Neural cell (in vitro differentiated cells): ENCODE measurements around the gene NRAS. TPM values are rescaled to one million over a fixed set of nuclear protein-coding genes. Genes with fewer than 3 reads are reported as not detected.

Experiments
- H2AFZ ChIP-seq: fragments of 200-600, 300-800 bp; sonication (generic), shearing (Covaris generic); 2 replicates; pipeline ENCODE4 v1.6.0; 2014; ENCODE audit warnings: low read depth, mild to moderate bottlenecking, antibody characterized with exemption, low read length, moderate library complexity
- H3F3A ChIP-seq: fragments of 200-600 bp; shearing (Covaris generic); 2 replicates; pipeline ENCODE4 v1.6.1; 2016; ENCODE audit warnings: mild to moderate bottlenecking, moderate library complexity, mixed read lengths, antibody characterized with exemption, low read length; ENCODE audit not compliant: insufficient read depth, poor library complexity, severe bottlenecking
- H3K27ac ChIP-seq: fragments of 200-600, 300-800 bp; sonication (generic), shearing (Covaris generic); 2 replicates; pipeline ENCODE4 v1.5.1; 2014; ENCODE audit warnings: mild to moderate bottlenecking, low read length, moderate library complexity
- H3K27me3 ChIP-seq: fragments of 300-800, 200-600 bp; sonication (generic), shearing (Covaris generic); 2 replicates; pipeline ENCODE4 v1.6.0; 2014; ENCODE audit warnings: mild to moderate bottlenecking, low read depth, low read length, moderate library complexity; ENCODE audit not compliant: insufficient read depth
- H3K36me3 ChIP-seq: fragments of 300-800, 200-600 bp; sonication (generic), shearing (Covaris generic); 2 replicates; pipeline ENCODE4 v1.5.1; 2014; ENCODE audit warnings: mild to moderate bottlenecking, antibody characterized with exemption, low read length, moderate library complexity; ENCODE audit not compliant: insufficient read depth
- H3K4me2 ChIP-seq: fragments of 300-800, 200-600 bp; sonication (generic), shearing (Covaris generic); 2 replicates; pipeline ENCODE4 v1.6.0; 2014; ENCODE audit warnings: mild to moderate bottlenecking, low read length
- H3K4me3 ChIP-seq: fragments of 300-800, 200-600 bp; sonication (generic), shearing (Covaris generic); 2 replicates; pipeline ENCODE4 v1.5.1; 2014; ENCODE audit warnings: mild to moderate bottlenecking, low read length, moderate library complexity
- H3K79me2 ChIP-seq: fragments of 200-600 bp; shearing (Covaris generic); replicated peaks from 2 replicates; pipeline ENCODE4 v1.6.0; 2014; ENCODE audit warnings: mild to moderate bottlenecking, low read length, moderate library complexity; ENCODE audit not compliant: insufficient read depth
- H3K9ac ChIP-seq: fragments of 300-800, 200-600 bp; sonication (generic), shearing (Covaris generic); 2 replicates; pipeline ENCODE4 v1.6.1; 2016; ENCODE audit warnings: mild to moderate bottlenecking, low read length, mixed read lengths
- H3K9me2 ChIP-seq: fragments of 200-600 bp; shearing (Covaris generic); 2 replicates; pipeline ENCODE4 v1.6.1; 2016; ENCODE audit warnings: mild to moderate bottlenecking, low read length, mixed read lengths; ENCODE audit not compliant: insufficient read depth
- H3K9me3 ChIP-seq: fragments of 200-600, 300-800 bp; sonication (generic), shearing (Covaris generic); 2 replicates; pipeline ENCODE4 v1.6.1; 2016; ENCODE audit warnings: mild to moderate bottlenecking, mixed run types, low read length, moderate library complexity, mixed read lengths
- H4K20me1 ChIP-seq: fragments of 200-600 bp; shearing (Covaris generic); 2 replicates; pipeline ENCODE4 v1.6.1; 2016; ENCODE audit warnings: mild to moderate bottlenecking, mixed run types; ENCODE audit not compliant: insufficient read depth
- EP300 ChIP-seq: fragments of 450-650 bp; conservative IDR thresholded peaks from 2 replicates; pipeline ENCODE4 v1.6.1; 2014; ENCODE audit warnings: antibody characterized with exemption, mild to moderate bottlenecking, moderate library complexity; ENCODE audit not compliant: poor library complexity, severe bottlenecking
- EZH2 ChIP-seq: fragments of 200-600, 300-800 bp; shearing (Covaris generic), sonication (generic); IDR thresholded peaks from 2 replicates; pipeline ENCODE4 v1.6.1; 2014; ENCODE audit warnings: antibody characterized with exemption, low read length, borderline replicate concordance, mild to moderate bottlenecking; ENCODE audit not compliant: insufficient read depth, poor library complexity, severe bottlenecking
- MXI1 ChIP-seq: fragments of 450-650 bp; conservative IDR thresholded peaks from 2 replicates; pipeline ENCODE4 v1.6.1; 2014; ENCODE audit warnings: antibody characterized with exemption, mild to moderate bottlenecking; ENCODE audit not compliant: poor library complexity, severe bottlenecking
- POLR2AphosphoS5 ChIP-seq: IDR thresholded peaks from 2 replicates; pipeline ENCODE4 v1.6.1; 2012
- RAD21 ChIP-seq: fragments of 450-650 bp; conservative IDR thresholded peaks from 2 replicates; pipeline ENCODE4 v1.6.1; 2014; ENCODE audit warnings: antibody characterized with exemption, mild to moderate bottlenecking, moderate library complexity
- SMC3 ChIP-seq: fragments of 450-650 bp; conservative IDR thresholded peaks from 2 replicates; pipeline ENCODE4 v1.6.1; 2014; ENCODE audit warnings: antibody characterized with exemption, mild to moderate bottlenecking, moderate library complexity; ENCODE audit not compliant: poor library complexity
- TAF1 ChIP-seq: IDR thresholded peaks from 2 replicates; pipeline ENCODE4 v1.6.1; 2012; ENCODE audit warnings: low read depth
- polyA minus RNA-seq: library from RNA; depleted of rRNA, polyadenylated mRNA; stranded (reverse); fragments of >200 nt; gene quantifications from 2 replicates; pipeline ENCODE4 v1.2.3, GENCODE V29; 2014
- polyA plus RNA-seq: library from polyadenylated mRNA; depleted of rRNA; stranded (reverse); fragments of >200 nt; gene quantifications from 2 replicates; pipeline ENCODE4 v1.2.3, GENCODE V29; 2014
- TF ChIP-seq, protein P1 (sequence below): fragments of 450-650 bp; IDR thresholded peaks from 2 replicates; pipeline ENCODE4 v1.5.1; 2014; ENCODE audit warnings: antibody characterized with exemption, mild to moderate bottlenecking, moderate library complexity; ENCODE audit not compliant: poor library complexity, severe bottlenecking
- TF ChIP-seq, protein P2 (sequence below): IDR thresholded peaks from 2 replicates; pipeline ENCODE4 v1.6.1; 2012; ENCODE audit warnings: borderline replicate concordance

The NRAS gene
- 44.5 and 56.5 TPM in 2 replicates for polyA plus RNA-seq
- 93.7 and 95.0 TPM in 2 replicates for polyA minus RNA-seq

DNA sequence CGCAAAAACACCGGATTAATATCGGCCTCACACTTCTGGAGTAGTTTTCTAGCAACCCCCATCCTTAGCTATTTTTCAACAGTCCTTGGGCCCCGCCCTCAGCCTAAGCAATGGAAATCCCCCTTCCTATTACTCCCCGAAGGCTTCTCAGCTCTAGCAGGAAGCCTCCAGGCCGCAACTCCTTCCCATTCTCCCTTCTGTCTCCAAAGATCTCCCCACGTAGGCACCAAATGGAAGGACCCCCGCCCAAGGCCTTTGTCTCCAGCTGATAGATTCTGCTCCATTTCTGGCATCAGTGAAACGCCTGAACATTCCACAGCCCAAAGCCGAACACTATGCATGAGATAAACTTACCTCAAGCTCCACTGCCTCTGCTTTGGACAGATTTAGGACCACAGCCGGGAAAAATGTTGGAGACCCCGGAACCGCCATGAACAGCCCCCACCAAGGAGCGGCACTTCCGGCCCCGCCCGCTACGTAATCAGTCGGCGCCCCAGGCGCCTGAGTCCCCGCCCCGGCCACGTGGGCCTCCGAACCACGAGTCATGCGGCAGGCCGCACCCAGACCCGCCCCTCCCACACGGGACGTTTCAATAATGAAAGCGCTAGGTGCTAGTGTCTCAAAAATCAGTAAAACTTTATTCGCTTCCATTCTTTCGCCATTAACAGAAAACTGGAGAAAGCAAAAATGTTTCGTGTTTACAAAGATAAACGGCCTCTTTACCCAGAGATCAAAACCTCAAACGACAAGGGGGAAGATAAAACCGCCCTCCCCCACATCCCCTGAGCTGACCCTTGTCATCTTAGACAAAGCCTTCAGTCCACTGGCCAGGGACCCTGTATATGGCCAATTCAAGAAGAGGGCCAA lies at the start of gene NRAS:
Gene NRAS, minus strand, starts transcription at position 468 of the 867 bp plus-strand sequence. CDS start 611 bp downstream, outside the sequence.
- Histone ChIP-seq H3K27ac (peak within 1 kb of the TSS; percentile 92), H3K9me3 (no peaks in the 10 kb centered on the region), H4K20me1 (no peaks in the 10 kb centered on the region), H3K9ac (peak within 1 kb of the TSS; percentile 94), H3K79me2 (peaks cover 30% of the 10 kb centered on the region), H3K9me2 (no peaks in the 10 kb centered on the region), H3K36me3 (peaks cover 18% of the 10 kb centered on the region), H3F3A (no peaks in the 10 kb centered on the region), H2AFZ (peak within 1 kb of the TSS; percentile 98), H3K27me3 (no peaks in the 10 kb centered on the region), H3K4me2 (peak within 1 kb of the TSS; percentile 85), H3K4me3 (peak within 1 kb of the TSS; percentile 76)
- TF ChIP-seq SMC3 = peak; percentile 37
- TF ChIP-seq, protein P1, sequence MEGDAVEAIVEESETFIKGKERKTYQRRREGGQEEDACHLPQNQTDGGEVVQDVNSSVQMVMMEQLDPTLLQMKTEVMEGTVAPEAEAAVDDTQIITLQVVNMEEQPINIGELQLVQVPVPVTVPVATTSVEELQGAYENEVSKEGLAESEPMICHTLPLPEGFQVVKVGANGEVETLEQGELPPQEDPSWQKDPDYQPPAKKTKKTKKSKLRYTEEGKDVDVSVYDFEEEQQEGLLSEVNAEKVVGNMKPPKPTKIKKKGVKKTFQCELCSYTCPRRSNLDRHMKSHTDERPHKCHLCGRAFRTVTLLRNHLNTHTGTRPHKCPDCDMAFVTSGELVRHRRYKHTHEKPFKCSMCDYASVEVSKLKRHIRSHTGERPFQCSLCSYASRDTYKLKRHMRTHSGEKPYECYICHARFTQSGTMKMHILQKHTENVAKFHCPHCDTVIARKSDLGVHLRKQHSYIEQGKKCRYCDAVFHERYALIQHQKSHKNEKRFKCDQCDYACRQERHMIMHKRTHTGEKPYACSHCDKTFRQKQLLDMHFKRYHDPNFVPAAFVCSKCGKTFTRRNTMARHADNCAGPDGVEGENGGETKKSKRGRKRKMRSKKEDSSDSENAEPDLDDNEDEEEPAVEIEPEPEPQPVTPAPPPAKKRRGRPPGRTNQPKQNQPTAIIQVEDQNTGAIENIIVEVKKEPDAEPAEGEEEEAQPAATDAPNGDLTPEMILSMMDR = no peak
- TF ChIP-seq, protein P2, sequence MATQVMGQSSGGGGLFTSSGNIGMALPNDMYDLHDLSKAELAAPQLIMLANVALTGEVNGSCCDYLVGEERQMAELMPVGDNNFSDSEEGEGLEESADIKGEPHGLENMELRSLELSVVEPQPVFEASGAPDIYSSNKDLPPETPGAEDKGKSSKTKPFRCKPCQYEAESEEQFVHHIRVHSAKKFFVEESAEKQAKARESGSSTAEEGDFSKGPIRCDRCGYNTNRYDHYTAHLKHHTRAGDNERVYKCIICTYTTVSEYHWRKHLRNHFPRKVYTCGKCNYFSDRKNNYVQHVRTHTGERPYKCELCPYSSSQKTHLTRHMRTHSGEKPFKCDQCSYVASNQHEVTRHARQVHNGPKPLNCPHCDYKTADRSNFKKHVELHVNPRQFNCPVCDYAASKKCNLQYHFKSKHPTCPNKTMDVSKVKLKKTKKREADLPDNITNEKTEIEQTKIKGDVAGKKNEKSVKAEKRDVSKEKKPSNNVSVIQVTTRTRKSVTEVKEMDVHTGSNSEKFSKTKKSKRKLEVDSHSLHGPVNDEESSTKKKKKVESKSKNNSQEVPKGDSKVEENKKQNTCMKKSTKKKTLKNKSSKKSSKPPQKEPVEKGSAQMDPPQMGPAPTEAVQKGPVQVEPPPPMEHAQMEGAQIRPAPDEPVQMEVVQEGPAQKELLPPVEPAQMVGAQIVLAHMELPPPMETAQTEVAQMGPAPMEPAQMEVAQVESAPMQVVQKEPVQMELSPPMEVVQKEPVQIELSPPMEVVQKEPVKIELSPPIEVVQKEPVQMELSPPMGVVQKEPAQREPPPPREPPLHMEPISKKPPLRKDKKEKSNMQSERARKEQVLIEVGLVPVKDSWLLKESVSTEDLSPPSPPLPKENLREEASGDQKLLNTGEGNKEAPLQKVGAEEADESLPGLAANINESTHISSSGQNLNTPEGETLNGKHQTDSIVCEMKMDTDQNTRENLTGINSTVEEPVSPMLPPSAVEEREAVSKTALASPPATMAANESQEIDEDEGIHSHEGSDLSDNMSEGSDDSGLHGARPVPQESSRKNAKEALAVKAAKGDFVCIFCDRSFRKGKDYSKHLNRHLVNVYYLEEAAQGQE = no peak
- TF ChIP-seq POLR2AphosphoS5 = peak; percentile 87
- no peak for TF ChIP-seq EZH2
- peak; percentile 52 for TF ChIP-seq EP300
- TF ChIP-seq RAD21 = peak; percentile 10
- peak; percentile 99 for TF ChIP-seq MXI1
- no peak for TF ChIP-seq TAF1

DNA sequence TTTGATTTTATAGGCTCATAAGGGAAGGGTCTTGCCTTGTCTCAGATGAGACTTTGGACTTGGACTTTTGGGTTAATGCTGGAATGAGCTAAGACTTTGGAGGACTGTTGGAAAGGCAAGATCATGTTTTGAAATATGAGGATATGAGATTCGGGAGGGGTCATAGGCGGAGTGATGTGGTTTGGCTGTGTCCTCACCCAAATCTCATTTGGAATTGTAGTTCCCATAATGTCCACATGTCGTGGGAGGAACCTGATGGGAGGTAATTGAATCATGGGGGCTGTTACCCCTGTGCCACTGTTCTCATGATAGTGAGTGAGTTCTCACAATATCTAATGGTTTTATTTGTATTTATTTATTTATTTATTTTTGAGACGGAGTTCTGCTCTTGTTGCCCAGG lies 48.1 kb upstream of the NRAS start:
- Histone ChIP-seq H3K79me2 (no peaks in the 10 kb centered on the region), H4K20me1 (no peaks in the 10 kb centered on the region), H3K9me3 (no peaks in the 10 kb centered on the region), H3K4me2 (no peak overlapping the region), H3F3A (no peaks in the 10 kb centered on the region), H3K36me3 (no peaks in the 10 kb centered on the region), H3K27me3 (no peaks in the 10 kb centered on the region), H3K9me2 (no peaks in the 10 kb centered on the region), H2AFZ (no peak overlapping the region), H3K27ac (no peak overlapping the region), H3K4me3 (no peak overlapping the region), H3K9ac (no peak overlapping the region)
- TF ChIP-seq TAF1 (no peak), EZH2 (no peak), SMC3 (no peak), MXI1 (no peak), RAD21 (no peak), POLR2AphosphoS5 (no peak), EP300 (no peak)
- TF ChIP-seq, protein P2 = no peak
- TF ChIP-seq, protein P1 = no peak
